GM21825 (cell line): ENCODE data around the gene ADSL.
A peak's percentile ranks its signal among the peaks of the same experiment; 100 is the strongest.
"Not testable (repeated sequence)": the region's sequence is repeated elsewhere in the genome, so short reads cannot be mapped to it uniquely, and the experiment has no call there.

Source experiments
- ATAC-seq: cut with Tn5 transposase; IDR thresholded peaks from one replicate; pipeline ENCODE4 v1.9.1; 2021; ENCODE audit warnings: mild to moderate bottlenecking, moderate library complexity; ENCODE audit not compliant: unreplicated experiment

Gene ADSL

GRCh38 chr22:40346185-40347118 lies at the start of gene ADSL:
Gene ADSL, plus strand, starts transcription at chr22:40346500. Its CDS starts 59 bp downstream, at chr22:40346559.
- ATAC-seq, result peak; percentile 71

GRCh38 chr22:40300316-40300715 lies 46.0 kb upstream of the ADSL start:
- ATAC-seq, result no peak

GRCh38 chr22:40300884-40301672 lies 45.2 kb upstream of the ADSL start:
- peak; percentile 67 for ATAC-seq

- ATAC-seq, result no peak
Measured at GRCh38 chr22:40302149-40302548, 44.2 kb upstream of the ADSL start.

- ATAC-seq, result no peak
Measured at GRCh38 chr22:40305625-40306024, 40.7 kb upstream of the ADSL start.

GRCh38 chr22:40308999-40309573 lies 37.2 kb upstream of the ADSL start:
- no peak for ATAC-seq

- ATAC-seq, result no peak
Measured at GRCh38 chr22:40309631-40310030, 36.7 kb upstream of the ADSL start.

- no peak for ATAC-seq
Measured at GRCh38 chr22:40310081-40310767, 36.1 kb upstream of the ADSL start.

GRCh38 chr22:40310768-40311120 lies 35.6 kb upstream of the ADSL start:
- ATAC-seq, result no peak

GRCh38 chr22:40311646-40312045 lies 34.7 kb upstream of the ADSL start:
- ATAC-seq, result not testable (repeated sequence)

- no peak for ATAC-seq
Measured at GRCh38 chr22:40312050-40312449, 34.2 kb upstream of the ADSL start.

- ATAC-seq, result no peak
Measured at GRCh38 chr22:40313007-40313406, 33.3 kb upstream of the ADSL start.

GRCh38 chr22:40314041-40314440 lies 32.3 kb upstream of the ADSL start:
- no peak for ATAC-seq

GRCh38 chr22:40320687-40321086 lies 25.6 kb upstream of the ADSL start:
- no peak for ATAC-seq

GRCh38 chr22:40322021-40322420 lies 24.3 kb upstream of the ADSL start:
- no peak for ATAC-seq

GRCh38 chr22:40322818-40323447 lies 23.4 kb upstream of the ADSL start:
- no peak for ATAC-seq

GRCh38 chr22:40323681-40324171 lies 22.6 kb upstream of the ADSL start:
- ATAC-seq, result no peak

GRCh38 chr22:40324468-40325305 lies 21.6 kb upstream of the ADSL start:
- ATAC-seq, result no peak

- ATAC-seq, result no peak
Measured at GRCh38 chr22:40325315-40325714, 21.0 kb upstream of the ADSL start.
